Kidney (tissue), 14 donors: ENCODE results near the gene MPRIP. TPM values are rescaled to one million over a fixed set of nuclear protein-coding genes. Genes with fewer than 3 reads are reported as not detected.

Experiments
- DNase-seq, 5 donors: peaks; one replicate each; pipeline ENCODE4 v3.0.0-alpha.2; 2013 to 2020
- FAIRE-seq: peaks from 2 replicates; lab custom pipeline; 2012; peaks lifted over from hg19 to GRCh38; lab: Jason Lieb, UNC
- H3K27ac ChIP-seq, 2 donors: one replicate each; pipeline ENCODE4 v1.7.0; 2013; ENCODE audit warnings: low read depth in 2 of 2, low read length in 2 of 2, inconsistent platforms in 1 of 2
- H3K27me3 ChIP-seq: one replicate; pipeline ENCODE4 v1.7.1; 2013; ENCODE audit warnings: low read length, inconsistent platforms; ENCODE audit not compliant: control insufficient read depth, insufficient read depth
- H3K36me3 ChIP-seq, 3 donors: one replicate each; pipeline versions ENCODE4 v1.7.0 to v1.7.1; 2013; ENCODE audit warnings: low read length in 3 of 3, control low read depth in 1 of 3, inconsistent platforms in 1 of 3; ENCODE audit not compliant: insufficient read depth in 3 of 3, control insufficient read depth in 2 of 3
- H3K4me1 ChIP-seq, 3 donors: one replicate each; pipeline versions ENCODE4 v1.7.0 to v1.7.1; 2013; ENCODE audit warnings: low read length in 3 of 3, inconsistent platforms in 1 of 3, low read depth in 1 of 3; ENCODE audit not compliant: control insufficient read depth in 2 of 3, insufficient read depth in 2 of 3
- H3K4me3 ChIP-seq, 3 donors: one replicate each; pipeline versions ENCODE4 v1.7.0 to v1.8.1; 2013; ENCODE audit warnings: low read length in 3 of 3, control low read depth in 1 of 3, inconsistent platforms in 1 of 3
- H3K9ac ChIP-seq, 3 donors: one replicate each; pipeline versions ENCODE4 v1.7.0 to v1.7.1; 2013; ENCODE audit warnings: low read length in 3 of 3, control low read depth in 1 of 3, inconsistent platforms in 1 of 3
- H3K9me3 ChIP-seq, 3 donors: one replicate each; pipeline versions ENCODE4 v1.7.0 to v1.7.1; 2013; ENCODE audit warnings: low read length in 3 of 3, control low read depth in 1 of 3, inconsistent platforms in 1 of 3; ENCODE audit not compliant: control insufficient read depth in 2 of 3, insufficient read depth in 1 of 3
- intact Hi-C: fragments of 100-400 bp; cut with DNase I; formaldehyde crosslinking; loops from one replicate; pipeline ENCODE4 v1.11.1; 2022
- polyA plus RNA-seq: library from polyadenylated mRNA; stranded (reverse); fragments of 350-450 nt; fragmentation: Illumina TruSeq; extraction: RNeasy Lipid Tissue Mini Kit (QIAGEN cat#74804); gene quantifications from one replicate; pipeline ENCODE4 v1.2.3, GENCODE V29; 2014; ENCODE audit warnings: low read depth, low replicate concordance; ENCODE audit not compliant: insufficient read depth
- total RNA-seq: library from RNA; stranded (reverse); fragmentation: NEBNext Ultra II Directional; extraction: Animal tissue kit (Norgen Biotek cat#: 25700); gene quantifications from one replicate; pipeline ENCODE4 v1.2.1, GENCODE V29; 2021
- TF ChIP-seq, protein P1 (sequence below): IDR thresholded peaks from 3 replicates; pipeline ENCODE4 v1.5.1; 2012; ENCODE audit warnings: mild to moderate bottlenecking, moderate library complexity, borderline replicate concordance; ENCODE audit not compliant: insufficient read depth; ENCODE audit errors: extremely low read depth
- donor health status: control.
- donor health status: control.
- donor health status: control.
- donor health status: control.
- donor health status: control.
- donor health status: DM: yes; HTN: yes; CAD: no.
- donor health status: Normal renal cell carcinoma (clear cell type).

Gene MPRIP
- total and polyA plus RNA-seq, 2 donors from 2014 or later = 120 to 250 TPM

- no peaks in the 10 kb centered on the region for H3K9me3 ChIP-seq
- FAIRE-seq = no peak
- H3K4me1 ChIP-seq = peaks cover 0 to 10% (median 0%) of the 10 kb centered on the region in 3 donors
- no peaks in the 10 kb centered on the region for H3K27me3 ChIP-seq
- intact Hi-C loops = no loop called here
- H3K4me3 ChIP-seq = no peak overlapping the region
- no peak overlapping the region for H3K9ac ChIP-seq
- TF ChIP-seq, protein P1, sequence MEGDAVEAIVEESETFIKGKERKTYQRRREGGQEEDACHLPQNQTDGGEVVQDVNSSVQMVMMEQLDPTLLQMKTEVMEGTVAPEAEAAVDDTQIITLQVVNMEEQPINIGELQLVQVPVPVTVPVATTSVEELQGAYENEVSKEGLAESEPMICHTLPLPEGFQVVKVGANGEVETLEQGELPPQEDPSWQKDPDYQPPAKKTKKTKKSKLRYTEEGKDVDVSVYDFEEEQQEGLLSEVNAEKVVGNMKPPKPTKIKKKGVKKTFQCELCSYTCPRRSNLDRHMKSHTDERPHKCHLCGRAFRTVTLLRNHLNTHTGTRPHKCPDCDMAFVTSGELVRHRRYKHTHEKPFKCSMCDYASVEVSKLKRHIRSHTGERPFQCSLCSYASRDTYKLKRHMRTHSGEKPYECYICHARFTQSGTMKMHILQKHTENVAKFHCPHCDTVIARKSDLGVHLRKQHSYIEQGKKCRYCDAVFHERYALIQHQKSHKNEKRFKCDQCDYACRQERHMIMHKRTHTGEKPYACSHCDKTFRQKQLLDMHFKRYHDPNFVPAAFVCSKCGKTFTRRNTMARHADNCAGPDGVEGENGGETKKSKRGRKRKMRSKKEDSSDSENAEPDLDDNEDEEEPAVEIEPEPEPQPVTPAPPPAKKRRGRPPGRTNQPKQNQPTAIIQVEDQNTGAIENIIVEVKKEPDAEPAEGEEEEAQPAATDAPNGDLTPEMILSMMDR = no peak
- peak in 1 of 5 donors; percentile 52 for DNase-seq
- H3K27ac ChIP-seq = no peak overlapping the region
- peaks cover 2 to 57% (median 45%) of the 10 kb centered on the region in 3 donors for H3K36me3 ChIP-seq
Measured at GRCh38 chr17:17140590-17140980, 98.3 kb downstream of the MPRIP start.

GRCh38 chr17:17141279-17141678 is 99.0 kb downstream of the MPRIP start:
- H3K9ac ChIP-seq = no peak overlapping the region
- peaks cover 2 to 64% (median 44%) of the 10 kb centered on the region in 3 donors for H3K36me3 ChIP-seq
- no peak overlapping the region for H3K4me3 ChIP-seq
- H3K4me1 ChIP-seq = peaks cover 0 to 10% (median 0%) of the 10 kb centered on the region in 3 donors
- DNase-seq (peak in 2 of 5 donors; percentile 24 to 64), FAIRE-seq (no peak)
- H3K27me3 ChIP-seq = no peaks in the 10 kb centered on the region
- H3K9me3 ChIP-seq = no peaks in the 10 kb centered on the region
- intact Hi-C loops = no loop called here
- no peak overlapping the region for H3K27ac ChIP-seq
- TF ChIP-seq, protein P1 = no peak

- no peaks in the 10 kb centered on the region for H3K27me3 ChIP-seq
- no peak overlapping the region for H3K4me3 ChIP-seq
- no peak overlapping the region for H3K9ac ChIP-seq
- H3K9me3 ChIP-seq = no peaks in the 10 kb centered on the region
- intact Hi-C loops = no loop called here
- peaks cover 0 to 10% (median 0%) of the 10 kb centered on the region in 3 donors for H3K4me1 ChIP-seq
- TF ChIP-seq, protein P1 = peak; percentile 47
- FAIRE-seq = no peak
- H3K27ac ChIP-seq = no peak overlapping the region
- peaks cover 0 to 64% (median 45%) of the 10 kb centered on the region in 3 donors for H3K36me3 ChIP-seq
- peak in 2 of 5 donors; percentile 36 to 56 for DNase-seq
Measured at GRCh38 chr17:17141860-17142552, 99.7 kb downstream of the MPRIP start.
